GM12878 (cell line): ENCODE measurements around the gene ZCWPW2. TPM values are rescaled to one million over a fixed set of nuclear protein-coding genes. Genes with fewer than 3 reads are reported as not detected.

ENCODE experiments used
- BHLHE40 ChIP-seq, 2 experiments: fragments of 450-650 bp in 1 of 2; IDR thresholded peaks; 2 replicates each; pipeline ENCODE4 v1.6.1; 2011 to 2017; ENCODE audit warnings: low read depth in 2 of 2, borderline replicate concordance in 1 of 2, improper control_type of control experiment in 1 of 2, low read length in 1 of 2, mild to moderate bottlenecking in 1 of 2
- BMI1 ChIP-seq: fragments of 450-650 bp; IDR thresholded peaks from 2 replicates; pipeline ENCODE4 v1.6.1; 2016; ENCODE audit warnings: mild to moderate bottlenecking, moderate library complexity, borderline replicate concordance
- BRCA1 ChIP-seq: IDR thresholded peaks from 2 replicates; pipeline ENCODE4 v1.6.1; 2011; ENCODE audit warnings: low read depth, low read length, improper control_type of control experiment
- CBX5 ChIP-seq: sonication (generic); IDR thresholded peaks from 2 replicates; pipeline ENCODE4 v1.6.1; 2016; ENCODE audit warnings: low read depth, moderate library complexity, mild to moderate bottlenecking, inconsistent platforms
- CHD1 ChIP-seq: IDR thresholded peaks from 2 replicates; pipeline ENCODE4 v1.6.1; 2012; ENCODE audit warnings: low read depth, low read length, improper control_type of control experiment
- CREB1 ChIP-seq: IDR thresholded peaks from 2 replicates; pipeline ENCODE4 v1.6.1; 2012; ENCODE audit warnings: low read depth, mild to moderate bottlenecking, inconsistent platforms
- CREM ChIP-seq: IDR thresholded peaks from 2 replicates; pipeline ENCODE4 v1.6.1; 2014; ENCODE audit warnings: antibody characterized with exemption, low read depth
- EED ChIP-seq: sonication (generic); IDR thresholded peaks from 2 replicates; pipeline ENCODE4 v1.6.1; 2016; ENCODE audit warnings: antibody characterized with exemption, low read depth
- HCFC1 ChIP-seq: fragments of 150-350 bp; IDR thresholded peaks from 2 replicates; pipeline ENCODE4 v1.6.1; 2014; ENCODE audit warnings: low read length
- IRF5 ChIP-seq: fragments of 450-650 bp; IDR thresholded peaks from 2 replicates; pipeline ENCODE4 v1.6.1; 2017; ENCODE audit warnings: borderline replicate concordance
- MEF2A ChIP-seq: IDR thresholded peaks from 2 replicates; pipeline ENCODE4 v1.6.1; 2011; ENCODE audit warnings: low read depth, mild to moderate bottlenecking, low read length, moderate library complexity; ENCODE audit not compliant: insufficient read depth
- POLR2A ChIP-seq: IDR thresholded peaks from 2 replicates; pipeline ENCODE4 v1.6.1; 2011; ENCODE audit warnings: low read depth, mild to moderate bottlenecking, low read length
- SPI1 ChIP-seq: IDR thresholded peaks from 2 replicates; pipeline ENCODE4 v1.6.1; 2011; ENCODE audit warnings: low read depth, mild to moderate bottlenecking, low read length, moderate library complexity, borderline replicate concordance; ENCODE audit not compliant: insufficient read depth
- WRNIP1 ChIP-seq: IDR thresholded peaks from 2 replicates; pipeline ENCODE4 v1.6.1; 2011; ENCODE audit warnings: low read depth, low read length, improper control_type of control experiment, borderline replicate concordance
- ZBED1 ChIP-seq: IDR thresholded peaks from 2 replicates; pipeline ENCODE4 v1.6.1; 2016; ENCODE audit warnings: borderline replicate concordance
- ZNF207 ChIP-seq: fragments of 450-650 bp; IDR thresholded peaks from 2 replicates; pipeline ENCODE4 v1.6.1; 2014; ENCODE audit warnings: antibody characterized with exemption, mild to moderate bottlenecking, borderline replicate concordance
- polyA plus RNA-seq, 11 experiments: library from polyadenylated mRNA; depleted of rRNA in 4 of 11; unstranded in 6 of 11; stranded (reverse) in 5 of 11; fragments of >200 nt; fragmentation: Nextera tagmentation in 4 of 11; fragmentation: Illumina TruSeq in 1 of 11; extraction: Ambion mirVana in 4 of 11; extraction: Trizol in 1 of 11; gene quantifications; 1 replicate in 1 of 11; 2 replicates in 10 of 11; pipeline versions ENCODE4 v1.2.1 to v1.2.3, GENCODE V29; 2011 to 2016; ENCODE audit warnings: inconsistent platforms in 2 of 11, missing spikeins in 2 of 11, low read depth in 1 of 11
- total RNA-seq, 4 experiments: library from RNA; depleted of rRNA in 3 of 4; stranded (reverse); fragments of >200 nt in 3 of 4; fragmentation: Illumina TruSeq in 1 of 4; extraction: Trizol in 1 of 4; gene quantifications; 2 replicates each; pipeline versions ENCODE4 v1.2.1 to v1.2.3, GENCODE V29; 2013 to 2021
- TF ChIP-seq, protein P1 (sequence below): fragments of 450-650 bp; IDR thresholded peaks from 2 replicates; pipeline ENCODE4 v1.6.1; 2018; ENCODE audit warnings: borderline replicate concordance, mild to moderate bottlenecking; ENCODE audit not compliant: partially characterized antibody
- TF ChIP-seq, protein P2 (sequence below): IDR thresholded peaks from 2 replicates; pipeline ENCODE4 v1.6.1; 2012; ENCODE audit warnings: improper control_type of control experiment, low read depth, low read length; ENCODE audit not compliant: insufficient replicate concordance
- TF ChIP-seq, protein P3 (sequence below): IDR thresholded peaks from 2 replicates; pipeline ENCODE4 v1.6.1; 2011; ENCODE audit warnings: borderline replicate concordance, low read depth, mild to moderate bottlenecking, moderate library complexity, low read length; ENCODE audit not compliant: insufficient read depth, poor library complexity, severe bottlenecking

Gene ZCWPW2
- total and polyA plus RNA-seq, 10 of the 15 experiments (the other 5 are each of a cell fraction or from before 2014, with no cell fraction given): 0.09 to 0.38 (median 0.22) TPM; not detected in 3

GRCh38 chr3:28348629-28349468 lies at the start of gene ZCWPW2, which contains the start of gene AZI2 (continued):
- peak; percentile 72 for TF ChIP-seq EED
- TF ChIP-seq CHD1: peak; percentile 65; the same call in 1 of the 2 replicates
- TF ChIP-seq, protein P1, sequence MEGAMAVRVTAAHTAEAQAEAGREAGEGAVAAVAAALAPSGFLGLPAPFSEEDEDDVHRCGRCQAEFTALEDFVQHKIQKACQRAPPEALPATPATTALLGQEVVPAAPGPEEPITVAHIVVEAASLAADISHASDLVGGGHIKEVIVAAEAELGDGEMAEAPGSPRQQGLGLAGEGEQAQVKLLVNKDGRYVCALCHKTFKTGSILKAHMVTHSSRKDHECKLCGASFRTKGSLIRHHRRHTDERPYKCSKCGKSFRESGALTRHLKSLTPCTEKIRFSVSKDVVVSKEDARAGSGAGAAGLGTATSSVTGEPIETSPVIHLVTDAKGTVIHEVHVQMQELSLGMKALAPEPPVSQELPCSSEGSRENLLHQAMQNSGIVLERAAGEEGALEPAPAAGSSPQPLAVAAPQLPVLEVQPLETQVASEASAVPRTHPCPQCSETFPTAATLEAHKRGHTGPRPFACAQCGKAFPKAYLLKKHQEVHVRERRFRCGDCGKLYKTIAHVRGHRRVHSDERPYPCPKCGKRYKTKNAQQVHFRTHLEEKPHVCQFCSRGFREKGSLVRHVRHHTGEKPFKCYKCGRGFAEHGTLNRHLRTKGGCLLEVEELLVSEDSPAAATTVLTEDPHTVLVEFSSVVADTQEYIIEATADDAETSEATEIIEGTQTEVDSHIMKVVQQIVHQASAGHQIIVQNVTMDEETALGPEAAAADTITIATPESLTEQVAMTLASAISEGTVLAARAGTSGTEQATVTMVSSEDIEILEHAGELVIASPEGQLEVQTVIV: peak; percentile 48
- 0 out of 2 replicates have a peak, but pooled peaks have one; percentile 37 for TF ChIP-seq BMI1
- peak; percentile 65 for TF ChIP-seq SPI1
- TF ChIP-seq ZNF207: peak; percentile 92
- TF ChIP-seq POLR2A: peak; percentile 88
- TF ChIP-seq BHLHE40 (IDR thresholded peaks at IDR 0.05; ENCODE audit: borderline replicate concordance in 1 of 2, low read depth in 2 of 2, low read length in 1 of 2): peak in 1 of 2 experiments; percentile 75; a peak in 2 of 4 replicates
- TF ChIP-seq CBX5: peak; percentile 51
- TF ChIP-seq HCFC1: peak; percentile 90
- TF ChIP-seq ZBED1: no peak
- TF ChIP-seq CREM: peak; percentile 56
- no peak for TF ChIP-seq BRCA1
- TF ChIP-seq WRNIP1: 0 out of 2 replicates have a peak, but pooled peaks have one; percentile 67
- TF ChIP-seq CREB1: peak; percentile 58
- TF ChIP-seq, protein P2, sequence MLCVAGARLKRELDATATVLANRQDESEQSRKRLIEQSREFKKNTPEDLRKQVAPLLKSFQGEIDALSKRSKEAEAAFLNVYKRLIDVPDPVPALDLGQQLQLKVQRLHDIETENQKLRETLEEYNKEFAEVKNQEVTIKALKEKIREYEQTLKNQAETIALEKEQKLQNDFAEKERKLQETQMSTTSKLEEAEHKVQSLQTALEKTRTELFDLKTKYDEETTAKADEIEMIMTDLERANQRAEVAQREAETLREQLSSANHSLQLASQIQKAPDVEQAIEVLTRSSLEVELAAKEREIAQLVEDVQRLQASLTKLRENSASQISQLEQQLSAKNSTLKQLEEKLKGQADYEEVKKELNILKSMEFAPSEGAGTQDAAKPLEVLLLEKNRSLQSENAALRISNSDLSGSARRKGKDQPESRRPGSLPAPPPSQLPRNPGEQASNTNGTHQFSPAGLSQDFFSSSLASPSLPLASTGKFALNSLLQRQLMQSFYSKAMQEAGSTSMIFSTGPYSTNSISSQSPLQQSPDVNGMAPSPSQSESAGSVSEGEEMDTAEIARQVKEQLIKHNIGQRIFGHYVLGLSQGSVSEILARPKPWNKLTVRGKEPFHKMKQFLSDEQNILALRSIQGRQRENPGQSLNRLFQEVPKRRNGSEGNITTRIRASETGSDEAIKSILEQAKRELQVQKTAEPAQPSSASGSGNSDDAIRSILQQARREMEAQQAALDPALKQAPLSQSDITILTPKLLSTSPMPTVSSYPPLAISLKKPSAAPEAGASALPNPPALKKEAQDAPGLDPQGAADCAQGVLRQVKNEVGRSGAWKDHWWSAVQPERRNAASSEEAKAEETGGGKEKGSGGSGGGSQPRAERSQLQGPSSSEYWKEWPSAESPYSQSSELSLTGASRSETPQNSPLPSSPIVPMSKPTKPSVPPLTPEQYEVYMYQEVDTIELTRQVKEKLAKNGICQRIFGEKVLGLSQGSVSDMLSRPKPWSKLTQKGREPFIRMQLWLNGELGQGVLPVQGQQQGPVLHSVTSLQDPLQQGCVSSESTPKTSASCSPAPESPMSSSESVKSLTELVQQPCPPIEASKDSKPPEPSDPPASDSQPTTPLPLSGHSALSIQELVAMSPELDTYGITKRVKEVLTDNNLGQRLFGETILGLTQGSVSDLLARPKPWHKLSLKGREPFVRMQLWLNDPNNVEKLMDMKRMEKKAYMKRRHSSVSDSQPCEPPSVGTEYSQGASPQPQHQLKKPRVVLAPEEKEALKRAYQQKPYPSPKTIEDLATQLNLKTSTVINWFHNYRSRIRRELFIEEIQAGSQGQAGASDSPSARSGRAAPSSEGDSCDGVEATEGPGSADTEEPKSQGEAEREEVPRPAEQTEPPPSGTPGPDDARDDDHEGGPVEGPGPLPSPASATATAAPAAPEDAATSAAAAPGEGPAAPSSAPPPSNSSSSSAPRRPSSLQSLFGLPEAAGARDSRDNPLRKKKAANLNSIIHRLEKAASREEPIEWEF: no peak
- no peak for TF ChIP-seq MEF2A
- TF ChIP-seq IRF5: no peak
- TF ChIP-seq, protein P3, sequence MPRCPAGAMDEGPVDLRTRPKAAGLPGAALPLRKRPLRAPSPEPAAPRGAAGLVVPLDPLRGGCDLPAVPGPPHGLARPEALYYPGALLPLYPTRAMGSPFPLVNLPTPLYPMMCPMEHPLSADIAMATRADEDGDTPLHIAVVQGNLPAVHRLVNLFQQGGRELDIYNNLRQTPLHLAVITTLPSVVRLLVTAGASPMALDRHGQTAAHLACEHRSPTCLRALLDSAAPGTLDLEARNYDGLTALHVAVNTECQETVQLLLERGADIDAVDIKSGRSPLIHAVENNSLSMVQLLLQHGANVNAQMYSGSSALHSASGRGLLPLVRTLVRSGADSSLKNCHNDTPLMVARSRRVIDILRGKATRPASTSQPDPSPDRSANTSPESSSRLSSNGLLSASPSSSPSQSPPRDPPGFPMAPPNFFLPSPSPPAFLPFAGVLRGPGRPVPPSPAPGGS: no peak
